Lower leg skin (tissue), 4 donors: ENCODE measurements around the gene PRTN3. TPM values are rescaled to one million over a fixed set of nuclear protein-coding genes. Genes with fewer than 3 reads are reported as not detected.

Experiments used
- DNase-seq, 2 donors: peaks; one replicate each; pipeline ENCODE4 v3.0.0-alpha.2; 2019; ENCODE audit warnings: low spot score in 2 of 2
- H3K4me3 ChIP-seq: fragments of 200-600 bp; sonication (generic); 2 replicates; pipeline ENCODE4 v1.5.1; 2017; ENCODE audit warnings: mild to moderate bottlenecking, low read depth; ENCODE audit not compliant: poor library complexity, severe bottlenecking
- CTCF ChIP-seq, 3 donors: fragments of 450-650 bp; IDR thresholded peaks; one replicate each; pipeline ENCODE4 v1.5.1; 2016; ENCODE audit warnings: antibody characterized with exemption in 3 of 3, mild to moderate bottlenecking in 3 of 3, moderate library complexity in 2 of 3
- POLR2A ChIP-seq, 2 donors: fragments of 450-650 bp; IDR thresholded peaks; one replicate each; pipeline ENCODE4 v1.6.1; 2016 to 2017; ENCODE audit warnings: antibody characterized with exemption in 2 of 2, mild to moderate bottlenecking in 1 of 2, moderate library complexity in 1 of 2
- WGBS, 2 donors: methylation state at CpG; one replicate each; pipeline ENCODE4 v1.1.5; 2018; 5-methylcytosine and 5-hydroxymethylcytosine counted together
- intact Hi-C: fragments of 100-400 bp; cut with DNase I; formaldehyde crosslinking; loops from one replicate; pipeline ENCODE4 v1.15.0; 2023; ENCODE audit warnings: low total_unique reads
- total RNA-seq, 4 donors: library from RNA; depleted of rRNA; stranded (reverse); fragments of >200 nt; gene quantifications; one replicate each; pipeline ENCODE4 v1.1.0, GENCODE V29; 2016

The PRTN3 gene
- total RNA-seq, 4 donors from 2014 or later = 0.86 TPM; not detected in 3

- no peak overlapping the region for H3K4me3 ChIP-seq
- TF ChIP-seq CTCF (IDR thresholded peaks at IDR 0.05) (no peak), POLR2A (IDR thresholded peaks at IDR 0.05) (no peak)
- DNase-seq = no peak
- WGBS, 2 donors = 57 to 68% methylated on average over 28 of the region's 28 CpGs
- intact Hi-C loops = no loop called here
These were observed 38.2 kb upstream of the PRTN3 start for GRCh38 chr19:802498-803098.

GRCh38 chr19:803099-803561 is 37.7 kb upstream of the PRTN3 start:
- intact Hi-C loops = no loop called here
- H3K4me3 ChIP-seq = no peak overlapping the region
- WGBS, 2 donors = 85 to 91% methylated on average over 16 to 17 of the region's 17 CpGs
- no peak for DNase-seq
- TF ChIP-seq POLR2A (IDR thresholded peaks at IDR 0.05) (no peak), CTCF (IDR thresholded peaks at IDR 0.05) (no peak)

- intact Hi-C loops = no loop called here
- WGBS, 2 donors = 83 to 84% methylated on average over 30 of the region's 31 CpGs
- no peak for DNase-seq
- no peak overlapping the region for H3K4me3 ChIP-seq
- TF ChIP-seq CTCF (IDR thresholded peaks at IDR 0.05) (no peak), POLR2A (IDR thresholded peaks at IDR 0.05) (no peak)
These were observed 36.9 kb upstream of the PRTN3 start for GRCh38 chr19:803686-804418.

- 90 to 95% methylated on average over 19 to 49 of the region's 53 CpGs for WGBS, 2 donors
- no peak for TF ChIP-seq CTCF (IDR thresholded peaks at IDR 0.05)
- no peak for TF ChIP-seq POLR2A (IDR thresholded peaks at IDR 0.05)
- H3K4me3 ChIP-seq = no peak overlapping the region
- intact Hi-C loops = no loop called here
- DNase-seq = no peak
These were observed 36.2 kb upstream of the PRTN3 start for GRCh38 chr19:804419-805165.

GRCh38 chr19:805166-805551 is 35.6 kb upstream of the PRTN3 start:
- no peak overlapping the region for H3K4me3 ChIP-seq
- 77 to 94% methylated on average over 20 to 25 of the region's 33 CpGs for WGBS, 2 donors
- DNase-seq = no peak
- intact Hi-C loops = no loop called here
- TF ChIP-seq CTCF (IDR thresholded peaks at IDR 0.05) (no peak), POLR2A (IDR thresholded peaks at IDR 0.05) (no peak)
